ENCODE measurements around the gene CDH23. TPM values are rescaled to one million over a fixed set of nuclear protein-coding genes. Genes with fewer than 3 reads are reported as not detected.

CDH23 gene
- total RNA-seq, 1 donor = 0.36 TPM

- Histone ChIP-seq H3K36me3 (ENCODE audit: insufficient read depth, low read length) (no peaks in the 10 kb centered on the region), H3K4me2 (ENCODE audit: insufficient read depth, low read length) (no peak overlapping the region), H2AFZ (ENCODE audit: low read length) (no peak overlapping the region), H3K79me2 (ENCODE audit: insufficient read depth, low read length) (no peaks in the 10 kb centered on the region), H3K27ac (ENCODE audit: low read depth, low read length) (no peak overlapping the region), H3K4me1 (ENCODE audit: insufficient read depth, low read length) (peaks cover 10% of the 10 kb centered on the region), H3K4me3 (ENCODE audit: insufficient read depth, low read length) (no peak overlapping the region), H3K9me3 (ENCODE audit: low read depth, low read length) (no peaks in the 10 kb centered on the region), H4K20me1 (ENCODE audit: insufficient read depth, low read length) (no peaks in the 10 kb centered on the region), H3K27me3 (ENCODE audit: insufficient read depth, low read length) (no peaks in the 10 kb centered on the region)
- TF ChIP-seq, protein P1, sequence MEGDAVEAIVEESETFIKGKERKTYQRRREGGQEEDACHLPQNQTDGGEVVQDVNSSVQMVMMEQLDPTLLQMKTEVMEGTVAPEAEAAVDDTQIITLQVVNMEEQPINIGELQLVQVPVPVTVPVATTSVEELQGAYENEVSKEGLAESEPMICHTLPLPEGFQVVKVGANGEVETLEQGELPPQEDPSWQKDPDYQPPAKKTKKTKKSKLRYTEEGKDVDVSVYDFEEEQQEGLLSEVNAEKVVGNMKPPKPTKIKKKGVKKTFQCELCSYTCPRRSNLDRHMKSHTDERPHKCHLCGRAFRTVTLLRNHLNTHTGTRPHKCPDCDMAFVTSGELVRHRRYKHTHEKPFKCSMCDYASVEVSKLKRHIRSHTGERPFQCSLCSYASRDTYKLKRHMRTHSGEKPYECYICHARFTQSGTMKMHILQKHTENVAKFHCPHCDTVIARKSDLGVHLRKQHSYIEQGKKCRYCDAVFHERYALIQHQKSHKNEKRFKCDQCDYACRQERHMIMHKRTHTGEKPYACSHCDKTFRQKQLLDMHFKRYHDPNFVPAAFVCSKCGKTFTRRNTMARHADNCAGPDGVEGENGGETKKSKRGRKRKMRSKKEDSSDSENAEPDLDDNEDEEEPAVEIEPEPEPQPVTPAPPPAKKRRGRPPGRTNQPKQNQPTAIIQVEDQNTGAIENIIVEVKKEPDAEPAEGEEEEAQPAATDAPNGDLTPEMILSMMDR (IDR thresholded peaks at IDR 0.05; ENCODE audit: extremely low read depth, low read depth, low read length) = no peak
- DNase-seq (ENCODE audit: insufficient read length, low spot score, missing footprints) = no peak
Measured at GRCh38 chr10:71778071-71778825, 381.5 kb downstream of the CDH23 start.

DNA sequence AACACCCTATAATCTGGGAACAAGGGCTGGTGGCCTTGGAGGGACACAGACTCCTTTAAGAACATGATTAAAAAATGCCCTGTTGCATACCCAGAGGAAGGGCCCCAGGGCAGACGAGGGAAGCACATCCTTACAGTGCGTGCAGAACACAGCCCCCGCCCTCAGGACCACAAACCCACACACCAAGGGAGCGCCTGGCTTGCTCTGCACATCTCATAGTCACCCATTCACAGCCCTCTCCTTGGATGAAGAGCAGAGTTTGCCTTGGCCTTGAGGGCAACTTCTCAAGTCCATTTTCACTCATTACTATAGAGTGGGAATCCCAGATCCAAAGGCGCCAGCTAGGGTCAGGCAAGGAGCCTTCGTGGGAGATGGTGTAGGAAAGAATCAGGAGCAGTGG is 382.9 kb downstream of the CDH23 start:
- no peak overlapping the region for H2AFZ ChIP-seq (ENCODE audit: low read length)
- H3K4me2 ChIP-seq (ENCODE audit: insufficient read depth, low read length) = no peak overlapping the region
- no peaks in the 10 kb centered on the region for H3K27me3 ChIP-seq (ENCODE audit: insufficient read depth, low read length)
- no peak overlapping the region for H3K27ac ChIP-seq (ENCODE audit: low read depth, low read length)
- DNase-seq (ENCODE audit: insufficient read length, low spot score, missing footprints) = peak; percentile 6
- H3K4me3 ChIP-seq (ENCODE audit: insufficient read depth, low read length) = no peak overlapping the region
- TF ChIP-seq, protein P1 (IDR thresholded peaks at IDR 0.05; ENCODE audit: extremely low read depth, low read depth, low read length) = no peak
- peaks cover 5% of the 10 kb centered on the region for H3K4me1 ChIP-seq (ENCODE audit: insufficient read depth, low read length)
- H3K79me2 ChIP-seq (ENCODE audit: insufficient read depth, low read length) = no peaks in the 10 kb centered on the region
- H4K20me1 ChIP-seq (ENCODE audit: insufficient read depth, low read length) = no peaks in the 10 kb centered on the region
- no peaks in the 10 kb centered on the region for H3K9me3 ChIP-seq (ENCODE audit: low read depth, low read length)
- H3K36me3 ChIP-seq (ENCODE audit: insufficient read depth, low read length) = no peaks in the 10 kb centered on the region

DNA sequence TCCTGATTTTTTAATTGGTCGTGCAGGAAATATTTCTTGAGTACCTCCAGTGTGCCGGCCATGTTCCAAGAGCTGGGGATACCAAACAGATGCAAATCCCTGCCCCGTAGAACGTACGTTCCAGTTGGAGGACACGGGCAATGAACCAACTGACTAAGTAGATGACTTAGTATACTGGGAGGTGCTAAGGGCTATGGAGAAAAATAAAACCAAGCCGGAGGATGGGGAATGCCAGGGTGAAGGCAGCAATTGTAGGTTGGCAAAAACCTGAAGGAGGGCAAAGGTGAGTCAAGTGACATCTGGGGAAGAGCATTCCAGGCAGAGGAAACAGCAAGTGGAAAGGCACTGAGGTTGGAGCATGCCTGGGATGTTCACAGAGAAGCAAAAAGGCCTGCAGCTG is 383.4 kb downstream of the CDH23 start:
- H3K4me2 ChIP-seq (ENCODE audit: insufficient read depth, low read length) = no peak overlapping the region
- no peaks in the 10 kb centered on the region for H3K36me3 ChIP-seq (ENCODE audit: insufficient read depth, low read length)
- peaks cover 1% of the 10 kb centered on the region for H3K4me1 ChIP-seq (ENCODE audit: insufficient read depth, low read length)
- H3K9me3 ChIP-seq (ENCODE audit: low read depth, low read length) = no peaks in the 10 kb centered on the region
- H3K27me3 ChIP-seq (ENCODE audit: insufficient read depth, low read length) = no peaks in the 10 kb centered on the region
- TF ChIP-seq, protein P1 (IDR thresholded peaks at IDR 0.05; ENCODE audit: extremely low read depth, low read depth, low read length) = no peak
- H3K79me2 ChIP-seq (ENCODE audit: insufficient read depth, low read length) = no peaks in the 10 kb centered on the region
- H4K20me1 ChIP-seq (ENCODE audit: insufficient read depth, low read length) = no peaks in the 10 kb centered on the region
- no peak overlapping the region for H3K27ac ChIP-seq (ENCODE audit: low read depth, low read length)
- no peak overlapping the region for H2AFZ ChIP-seq (ENCODE audit: low read length)
- peak; percentile 11 for DNase-seq (ENCODE audit: insufficient read length, low spot score, missing footprints)
- no peak overlapping the region for H3K4me3 ChIP-seq (ENCODE audit: insufficient read depth, low read length)

- H3K9me3 ChIP-seq (ENCODE audit: low read depth, low read length) = no peaks in the 10 kb centered on the region
- no peaks in the 10 kb centered on the region for H4K20me1 ChIP-seq (ENCODE audit: insufficient read depth, low read length)
- no peak overlapping the region for H3K4me3 ChIP-seq (ENCODE audit: insufficient read depth, low read length)
- no peak overlapping the region for H2AFZ ChIP-seq (ENCODE audit: low read length)
- H3K4me2 ChIP-seq (ENCODE audit: insufficient read depth, low read length) = no peak overlapping the region
- H3K36me3 ChIP-seq (ENCODE audit: insufficient read depth, low read length) = no peaks in the 10 kb centered on the region
- no peaks in the 10 kb centered on the region for H3K4me1 ChIP-seq (ENCODE audit: insufficient read depth, low read length)
- H3K27me3 ChIP-seq (ENCODE audit: insufficient read depth, low read length) = no peaks in the 10 kb centered on the region
- no peak overlapping the region for H3K27ac ChIP-seq (ENCODE audit: low read depth, low read length)
- TF ChIP-seq, protein P1 (IDR thresholded peaks at IDR 0.05; ENCODE audit: extremely low read depth, low read depth, low read length) = no peak
- DNase-seq (ENCODE audit: insufficient read length, low spot score, missing footprints) = peak; percentile 77
- H3K79me2 ChIP-seq (ENCODE audit: insufficient read depth, low read length) = no peaks in the 10 kb centered on the region
Measured at GRCh38 chr10:71780719-71781118, 384.0 kb downstream of the CDH23 start.
